Measurements from ENCODE around the gene SBNO1.

GRCh38 chr12:123358035-123358434 is 6.6 kb downstream of the SBNO1 start:
- no peak for TF ChIP-seq CTCF (IDR thresholded peaks at IDR 0.05)
- no peak for TF ChIP-seq POLR2AphosphoS5 (IDR thresholded peaks at IDR 0.05; ENCODE audit: low read depth, low read length)
- TF ChIP-seq REST (IDR thresholded peaks at IDR 0.05; ENCODE audit: insufficient read depth in 1 of 2, low read depth in 2 of 2, low read length in 1 of 2), result no peak
- no peak for TF ChIP-seq TCF7L2 (IDR thresholded peaks at IDR 0.05; ENCODE audit: low read depth, low read length)

All from Panc1 (cell line).